Pons (tissue), 1 donor: Measurements from ENCODE around the gene STXBP4.

Experiments
- DNase-seq: peaks from one replicate; pipeline ENCODE4 v3.0.0-alpha.2; 2016; ENCODE audit warnings: low spot score

Gene STXBP4

GRCh38 chr17:55120651-55121050, 152.1 kb downstream of the STXBP4 start:
- DNase-seq = no peak

- no peak for DNase-seq
Observed at GRCh38 chr17:55121268-55121667, 152.7 kb downstream of the STXBP4 start.

DNA sequence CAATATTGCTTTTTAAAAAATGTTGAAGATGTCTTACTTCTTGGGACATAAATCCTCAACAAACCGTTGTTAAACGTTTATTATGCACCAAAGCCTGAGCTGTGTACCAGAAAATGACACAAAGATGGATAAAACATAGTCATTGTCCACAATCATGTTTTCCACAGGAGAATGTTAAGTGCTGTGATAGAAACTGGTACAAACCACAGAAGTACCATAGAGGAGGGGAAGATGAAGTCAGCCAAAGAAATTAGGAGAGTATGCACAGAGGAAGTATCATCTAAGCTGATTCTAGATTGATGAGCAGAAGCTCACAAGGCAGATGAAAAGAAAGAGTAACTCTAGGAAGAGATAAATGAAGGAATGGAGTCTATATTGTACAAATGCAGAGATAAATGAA, 153.5 kb downstream of the STXBP4 start:
- DNase-seq = no peak

DNA sequence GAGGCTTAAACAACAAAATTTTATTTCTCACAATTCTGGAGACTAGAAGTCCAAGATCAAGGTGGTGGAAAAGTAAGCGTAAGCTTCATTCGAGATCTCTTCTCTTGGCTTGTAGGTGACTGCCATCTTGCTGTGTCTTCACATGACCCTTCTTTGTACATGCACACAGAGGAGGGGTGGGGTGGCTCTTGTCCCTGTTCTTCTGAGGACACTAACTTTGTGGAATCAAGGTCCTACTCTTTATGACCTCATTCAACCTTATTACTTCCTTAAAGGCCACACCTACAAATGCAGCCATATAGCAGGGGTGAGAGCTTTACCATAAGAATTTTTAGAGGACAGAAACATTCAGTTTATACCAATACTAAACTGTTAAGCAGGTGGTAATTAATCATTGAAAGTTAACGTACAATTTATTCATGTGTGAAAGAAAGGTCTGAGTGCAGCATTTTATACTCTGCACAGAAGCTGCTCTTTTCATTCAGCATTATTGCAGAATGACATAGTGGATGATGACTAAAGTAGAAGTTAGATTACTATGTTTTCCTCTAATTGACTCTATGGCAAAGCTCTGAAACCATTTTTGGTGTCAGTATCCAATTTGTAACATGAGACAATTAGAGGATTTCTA, 156.3 kb downstream of the STXBP4 start:
- no peak for DNase-seq

GRCh38 chr17:55133583-55133982, 165.0 kb downstream of the STXBP4 start:
- no peak for DNase-seq

- DNase-seq = no peak
Observed at GRCh38 chr17:55134486-55135157, 166.1 kb downstream of the STXBP4 start.

DNA sequence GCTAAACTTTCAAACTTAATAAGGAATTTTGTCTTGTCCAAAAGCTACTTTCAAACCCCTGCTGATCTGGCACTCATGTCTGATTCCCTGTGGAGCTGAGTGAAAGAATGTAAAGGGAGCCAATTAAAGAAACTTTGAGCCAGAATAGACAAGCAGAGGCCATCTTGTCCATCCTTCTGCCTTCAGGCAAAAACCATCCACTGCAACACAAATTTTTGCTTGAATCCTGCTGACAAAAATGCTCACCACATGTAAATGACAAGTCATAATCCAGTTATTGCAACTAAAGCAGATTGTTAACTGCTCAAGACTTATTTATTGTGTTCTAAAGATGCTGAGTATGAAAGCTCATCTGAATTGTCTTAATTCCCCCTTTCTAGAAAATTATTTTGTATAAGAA, 172.2 kb downstream of the STXBP4 start:
- DNase-seq = no peak

GRCh38 chr17:55144518-55144917, 176.0 kb downstream of the STXBP4 start:
- peak; percentile 1 for DNase-seq

DNA sequence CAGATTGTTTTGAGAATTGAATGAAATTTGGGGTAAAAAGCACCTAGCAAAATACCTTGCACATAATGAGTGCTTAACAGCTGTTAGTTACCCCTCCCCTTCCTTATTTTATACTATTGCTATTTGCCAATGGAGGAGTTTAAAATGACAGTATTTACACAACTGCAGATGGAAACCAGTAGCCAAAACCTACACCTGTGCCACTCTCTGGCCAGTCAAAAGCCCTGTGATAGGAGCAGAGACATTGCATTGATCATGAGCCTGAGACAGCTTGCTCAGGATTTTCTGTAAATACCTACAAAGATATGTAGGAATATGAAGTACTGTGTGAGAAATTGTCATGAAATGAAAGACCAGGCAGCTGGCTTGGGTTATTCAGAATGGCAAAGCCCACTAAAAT, 180.9 kb downstream of the STXBP4 start:
- no peak for DNase-seq

DNA sequence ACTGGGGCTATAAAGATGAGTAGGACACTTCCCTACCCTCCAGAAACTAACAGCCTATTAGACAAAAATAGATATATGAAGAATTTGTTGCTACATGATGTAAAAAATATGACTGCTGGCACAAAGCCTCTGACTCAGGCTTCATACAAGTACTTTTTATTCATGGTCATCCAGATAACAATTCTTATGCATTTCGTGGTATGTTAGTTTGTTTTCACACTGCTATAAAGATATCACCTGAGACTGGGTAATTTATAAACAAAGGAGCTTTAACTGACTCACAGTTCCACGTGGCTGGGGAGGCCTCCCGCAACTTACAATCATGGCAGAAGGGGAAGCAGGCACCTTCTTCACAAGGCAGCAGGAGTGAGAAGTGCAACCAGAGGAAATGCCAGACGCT, 183.7 kb downstream of the STXBP4 start:
- DNase-seq = no peak

DNA sequence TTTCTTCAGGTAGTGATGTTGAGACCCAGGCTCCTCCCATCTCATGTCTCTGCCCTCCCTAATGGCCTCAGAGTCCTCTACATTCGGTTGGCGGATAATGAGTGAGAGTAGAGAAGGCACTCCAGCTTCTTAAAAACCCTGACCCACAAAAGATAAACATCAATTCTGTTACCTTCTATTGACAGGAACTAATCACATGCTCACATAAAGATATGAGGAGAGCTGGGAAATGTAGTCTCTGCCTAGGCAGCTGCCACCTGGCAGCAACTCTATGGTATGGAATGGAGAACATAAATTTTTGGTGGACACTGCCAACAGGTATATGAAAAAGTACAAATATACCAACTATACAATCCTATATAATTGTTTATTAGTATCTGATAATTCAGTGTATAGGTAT, 185.5 kb downstream of the STXBP4 start:
- no peak for DNase-seq

DNA sequence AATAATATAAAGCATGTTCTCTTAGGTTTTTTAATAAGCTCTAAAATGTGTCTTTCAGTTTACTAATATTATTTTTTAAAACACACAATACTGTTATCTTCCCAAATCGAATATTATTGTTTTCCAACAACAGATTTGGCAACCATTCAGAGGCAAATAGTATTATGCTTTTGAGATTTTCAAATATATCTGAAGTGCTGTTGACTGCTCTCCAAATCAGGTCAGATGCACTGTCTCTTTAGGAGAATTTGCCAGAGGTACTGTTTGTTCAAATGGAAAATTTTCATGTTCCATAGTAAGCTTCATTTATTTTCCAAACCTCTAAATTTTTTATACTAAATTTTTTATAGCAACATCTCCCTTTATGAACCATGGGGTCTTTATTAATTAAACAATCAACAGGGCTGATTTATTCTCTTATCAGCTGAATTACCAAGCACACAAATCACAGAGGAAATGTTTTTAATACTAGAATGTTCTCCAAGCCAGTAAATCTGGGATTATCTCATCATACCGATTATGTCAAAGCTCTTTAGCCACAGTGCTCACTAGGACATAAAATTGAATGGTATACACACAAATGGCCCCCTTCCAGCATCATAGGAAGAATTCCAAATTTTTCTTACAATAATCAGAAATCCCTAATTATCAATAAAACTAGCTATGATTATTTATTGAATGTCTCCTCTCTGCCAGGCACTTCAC, 187.4 kb downstream of the STXBP4 start:
- DNase-seq = no peak

- DNase-seq = no peak
Observed at GRCh38 chr17:55157165-55157564, 188.6 kb downstream of the STXBP4 start.

DNA sequence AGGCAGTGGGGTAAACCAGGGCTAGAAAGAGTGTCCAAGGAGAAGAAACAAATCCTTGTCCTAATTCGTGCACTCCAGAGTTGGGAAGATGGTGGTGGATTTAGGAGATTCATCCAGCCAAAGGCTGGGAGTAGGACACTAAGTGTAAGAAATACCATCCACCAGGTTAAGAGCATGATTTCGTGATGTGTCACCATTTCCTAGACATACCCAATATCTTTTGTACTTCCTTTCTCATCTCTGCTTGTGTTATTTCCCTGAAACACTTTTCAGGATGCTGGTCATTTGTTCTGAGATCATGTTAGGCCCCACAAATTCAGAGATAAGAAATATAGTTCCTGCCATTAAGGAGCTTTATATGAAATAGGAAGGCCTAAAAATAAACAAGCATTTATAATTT, 189.9 kb downstream of the STXBP4 start:
- DNase-seq = no peak

GRCh38 chr17:55159251-55159650, 190.7 kb downstream of the STXBP4 start:
- DNase-seq = no peak

DNA sequence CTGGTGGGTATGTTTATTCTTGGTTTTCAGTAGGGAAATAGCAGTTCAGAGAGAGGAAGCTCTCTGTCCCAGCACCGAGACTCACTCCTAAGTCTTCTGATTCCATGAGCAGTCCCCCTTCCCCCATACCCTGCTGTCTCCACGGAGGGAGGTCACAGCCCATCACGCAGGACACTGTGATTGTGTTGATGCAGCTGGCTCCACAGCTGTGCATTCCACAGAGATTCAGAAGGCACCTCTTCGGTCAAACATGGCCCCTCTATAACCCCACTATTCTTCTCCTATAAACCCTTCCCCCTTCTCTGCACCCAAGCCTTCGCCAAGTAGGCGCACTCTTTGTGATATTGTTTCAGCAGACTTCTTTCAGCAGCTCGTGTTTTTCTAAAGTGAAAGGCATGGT, 191.9 kb downstream of the STXBP4 start:
- no peak for DNase-seq

GRCh38 chr17:55161935-55162555, 193.5 kb downstream of the STXBP4 start:
- DNase-seq = no peak

GRCh38 chr17:55162556-55162946, 194.0 kb downstream of the STXBP4 start:
- DNase-seq = no peak

- DNase-seq = no peak
Observed at GRCh38 chr17:55163408-55163807, 194.8 kb downstream of the STXBP4 start.

DNA sequence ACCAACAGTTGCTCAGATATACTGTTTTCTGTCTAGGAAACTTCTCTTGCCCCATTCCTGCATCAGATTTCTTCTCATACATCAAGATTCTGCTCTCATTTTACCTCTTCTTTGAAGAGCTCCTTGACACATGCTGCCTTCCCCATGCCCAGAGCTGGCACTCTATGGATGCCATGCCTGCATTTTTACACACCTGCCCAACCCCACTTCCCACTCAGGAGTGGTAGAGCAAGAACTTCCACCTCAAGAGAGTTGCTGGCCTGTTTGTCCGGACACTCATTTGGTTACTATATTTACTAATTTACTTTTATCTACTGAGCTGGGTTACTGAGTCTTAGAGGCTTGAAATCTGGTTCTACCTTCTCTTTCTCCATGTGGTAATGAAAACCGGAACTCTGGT, 197.9 kb downstream of the STXBP4 start:
- no peak for DNase-seq

GRCh38 chr17:55167024-55167725, 198.6 kb downstream of the STXBP4 start:
- no peak for DNase-seq

DNA sequence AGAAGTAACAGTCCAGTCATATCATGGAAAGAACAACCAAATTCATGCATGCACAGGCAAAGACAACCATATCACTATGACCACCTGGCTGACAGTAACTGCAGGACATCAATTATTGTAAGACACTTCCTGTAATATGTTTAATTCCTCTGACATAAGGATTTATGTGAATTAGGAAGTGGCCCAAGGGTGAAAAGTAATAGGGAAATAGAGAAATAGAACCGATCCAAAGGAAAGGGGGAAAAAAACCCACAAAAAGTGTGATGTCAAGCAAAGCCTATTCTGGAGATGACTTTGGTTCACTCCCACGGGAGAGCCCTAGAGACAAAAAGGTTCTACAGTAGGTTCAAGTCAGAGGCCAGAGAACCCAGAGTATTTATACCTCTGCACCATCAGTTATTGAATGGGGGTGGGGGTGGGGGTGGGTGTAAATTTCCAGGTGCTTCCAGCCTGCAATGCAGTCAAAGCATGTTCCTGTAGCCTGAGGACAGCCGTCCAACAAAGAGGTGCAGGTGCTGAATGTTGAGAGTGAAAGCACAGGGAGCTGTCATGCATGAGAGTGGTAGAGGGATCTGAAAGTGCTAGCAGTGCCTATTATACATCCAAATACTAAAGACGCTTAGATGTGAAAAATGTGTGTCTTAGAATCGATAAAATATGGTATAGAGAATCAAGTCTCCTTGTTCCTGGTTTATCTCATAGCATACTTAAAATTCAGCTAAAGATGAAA, 200.6 kb downstream of the STXBP4 start:
- no peak for DNase-seq
